Esophagus squamous epithelium (tissue), 5 donors: ENCODE measurements around the gene CAPN15. TPM values are rescaled to one million over a fixed set of nuclear protein-coding genes. Genes with fewer than 3 reads are reported as not detected.

Experiments used
- DNase-seq: peaks from one replicate; lab custom pipeline; 2025; lab: John Stamatoyannopoulos, UW
- H3K27ac ChIP-seq, 4 donors: fragments of 200-600 bp; sonication (generic); one replicate each; pipeline ENCODE4 v1.5.1; 2016 to 2019; ENCODE audit warnings: mild to moderate bottlenecking in 1 of 4
- H3K27me3 ChIP-seq, 4 donors: fragments of 200-600 bp; sonication (generic); 1 replicate in 3 of 4; 2 replicates in 1 of 4; pipeline versions ENCODE4 v1.5.1 to v1.6.0; 2017 to 2021; ENCODE audit warnings: antibody characterized with exemption in 1 of 4
- H3K36me3 ChIP-seq, 3 donors: fragments of 200-600 bp; sonication (generic); one replicate each; pipeline ENCODE4 v1.5.1; 2016 to 2019
- H3K4me1 ChIP-seq, 3 donors: fragments of 200-600 bp; sonication (generic); one replicate each; pipeline ENCODE4 v1.5.1; 2017 to 2019
- H3K4me3 ChIP-seq, 4 donors: fragments of 200-600 bp; sonication (generic); 1 replicate in 3 of 4; 2 replicates in 1 of 4; pipeline ENCODE4 v1.5.1; 2016 to 2019; ENCODE audit warnings: mild to moderate bottlenecking in 2 of 4, moderate library complexity in 1 of 4
- H3K9me3 ChIP-seq, 3 donors: fragments of 200-600 bp; sonication (generic); one replicate each; pipeline ENCODE4 v1.5.1; 2016 to 2019
- POLR2A ChIP-seq, 4 donors: fragments of 450-650 bp; IDR thresholded peaks; one replicate each; pipeline ENCODE4 v1.6.1; 2017; ENCODE audit warnings: antibody characterized with exemption in 4 of 4, mild to moderate bottlenecking in 4 of 4, moderate library complexity in 3 of 4
- WGBS, 2 donors: methylation state at CpG; one replicate each; pipeline ENCODE4 v1.1.5; 2018; 5-methylcytosine and 5-hydroxymethylcytosine counted together
- intact Hi-C: fragments of 100-400 bp; cut with DNase I; formaldehyde crosslinking; loops from one replicate; pipeline ENCODE4 v1.15.0; 2022
- total RNA-seq, 4 donors: library from RNA; depleted of rRNA; stranded (reverse); fragments of >200 nt; gene quantifications; one replicate each; pipeline ENCODE4 v1.1.0, GENCODE V29; 2016
- TF ChIP-seq, protein P1 (sequence below), 6 experiments: fragments of 450-650 bp in 4 of 6; fragments of 200-600 bp in 2 of 6; sonication (generic) in 2 of 6; IDR thresholded peaks; one replicate each; pipeline ENCODE4 v1.5.1; 2016 to 2019; ENCODE audit warnings: antibody characterized with exemption in 6 of 6, mild to moderate bottlenecking in 4 of 6, moderate library complexity in 4 of 6
- donor health status: DM: yes; HTN: yes; CAD: no.

CAPN15 gene
- total RNA-seq, 4 donors from 2014 or later: 29.4 to 69.6 (median 52.4) TPM

DNA sequence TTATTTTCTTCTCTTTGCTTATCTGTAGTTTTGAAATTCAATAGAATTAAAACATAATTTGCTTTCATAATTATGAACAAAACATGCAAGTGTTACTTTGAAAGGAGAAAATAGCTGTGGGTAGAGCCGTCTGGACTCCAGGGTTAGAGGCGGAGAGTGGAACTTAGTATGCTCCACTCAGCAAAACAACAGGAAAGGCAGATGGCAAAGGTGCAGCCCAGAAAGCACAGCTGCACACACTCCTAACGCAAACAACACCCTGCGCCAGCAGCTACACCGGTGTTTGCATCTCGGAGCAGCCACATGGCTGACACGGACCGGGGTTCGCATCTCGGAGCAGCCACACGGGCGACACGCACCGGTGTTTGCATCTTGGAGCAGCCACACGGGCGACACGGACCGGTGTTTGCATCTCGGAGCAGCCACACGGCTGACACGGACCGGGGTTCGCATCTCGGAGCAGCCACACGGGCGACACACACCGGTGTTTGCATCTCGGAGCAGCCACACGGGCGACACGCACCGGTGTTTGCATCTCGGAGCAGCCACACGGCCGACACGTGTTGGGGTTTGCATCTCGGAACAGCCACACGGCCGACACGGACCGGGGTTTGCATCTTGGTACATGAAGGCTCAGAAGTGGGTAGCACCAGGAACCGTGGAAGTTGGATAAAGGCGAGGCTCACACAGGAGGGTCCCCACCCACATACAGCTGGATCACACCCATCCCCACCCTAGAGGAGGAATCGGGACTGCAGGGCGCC is 12.2 kb upstream of the CAPN15 start:
- H3K36me3 ChIP-seq: peaks cover 0 to 54% (median 0%) of the 10 kb centered on the region in 3 donors
- no peak for DNase-seq
- TF ChIP-seq, protein P1, sequence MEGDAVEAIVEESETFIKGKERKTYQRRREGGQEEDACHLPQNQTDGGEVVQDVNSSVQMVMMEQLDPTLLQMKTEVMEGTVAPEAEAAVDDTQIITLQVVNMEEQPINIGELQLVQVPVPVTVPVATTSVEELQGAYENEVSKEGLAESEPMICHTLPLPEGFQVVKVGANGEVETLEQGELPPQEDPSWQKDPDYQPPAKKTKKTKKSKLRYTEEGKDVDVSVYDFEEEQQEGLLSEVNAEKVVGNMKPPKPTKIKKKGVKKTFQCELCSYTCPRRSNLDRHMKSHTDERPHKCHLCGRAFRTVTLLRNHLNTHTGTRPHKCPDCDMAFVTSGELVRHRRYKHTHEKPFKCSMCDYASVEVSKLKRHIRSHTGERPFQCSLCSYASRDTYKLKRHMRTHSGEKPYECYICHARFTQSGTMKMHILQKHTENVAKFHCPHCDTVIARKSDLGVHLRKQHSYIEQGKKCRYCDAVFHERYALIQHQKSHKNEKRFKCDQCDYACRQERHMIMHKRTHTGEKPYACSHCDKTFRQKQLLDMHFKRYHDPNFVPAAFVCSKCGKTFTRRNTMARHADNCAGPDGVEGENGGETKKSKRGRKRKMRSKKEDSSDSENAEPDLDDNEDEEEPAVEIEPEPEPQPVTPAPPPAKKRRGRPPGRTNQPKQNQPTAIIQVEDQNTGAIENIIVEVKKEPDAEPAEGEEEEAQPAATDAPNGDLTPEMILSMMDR (IDR thresholded peaks at IDR 0.05): no peak
- TF ChIP-seq POLR2A (IDR thresholded peaks at IDR 0.05): no peak
- intact Hi-C loops: no loop called here
- H3K27me3 ChIP-seq: no peaks in the 10 kb centered on the region
- no peaks in the 10 kb centered on the region for H3K4me1 ChIP-seq
- no peak overlapping the region for H3K4me3 ChIP-seq
- no peaks in the 10 kb centered on the region for H3K9me3 ChIP-seq
- WGBS, 2 donors: 92 to 95% methylated on average over 14 to 22 of the region's 45 CpGs
- H3K27ac ChIP-seq: no peak overlapping the region

DNA sequence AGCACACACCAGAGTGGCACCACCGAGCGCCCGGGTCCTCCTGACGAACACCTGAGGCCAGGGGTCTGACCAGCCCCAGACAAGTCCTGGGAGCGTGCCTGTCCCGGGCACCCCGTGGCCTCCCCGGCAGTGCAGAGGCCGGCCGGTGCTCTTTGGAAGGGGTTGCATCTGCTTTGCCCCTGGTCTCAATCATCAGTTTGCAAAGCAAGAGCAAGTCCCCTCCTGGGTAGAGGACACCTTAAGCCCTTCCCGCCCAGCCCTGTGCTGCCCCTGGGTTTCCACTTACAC is 11.6 kb upstream of the CAPN15 start:
- TF ChIP-seq, protein P1 (IDR thresholded peaks at IDR 0.05): no peak
- no peak for TF ChIP-seq POLR2A (IDR thresholded peaks at IDR 0.05)
- Histone ChIP-seq H3K36me3 (peaks cover 0 to 59% (median 0%) of the 10 kb centered on the region in 3 donors), H3K9me3 (no peaks in the 10 kb centered on the region), H3K4me3 (no peak overlapping the region), H3K27me3 (no peaks in the 10 kb centered on the region), H3K4me1 (no peaks in the 10 kb centered on the region), H3K27ac (no peak overlapping the region)
- DNase-seq: no peak
- intact Hi-C loops: no loop called here
- 60 to 100% methylated on average over 1 to 2 of the region's 11 CpGs for WGBS, 2 donors

DNA sequence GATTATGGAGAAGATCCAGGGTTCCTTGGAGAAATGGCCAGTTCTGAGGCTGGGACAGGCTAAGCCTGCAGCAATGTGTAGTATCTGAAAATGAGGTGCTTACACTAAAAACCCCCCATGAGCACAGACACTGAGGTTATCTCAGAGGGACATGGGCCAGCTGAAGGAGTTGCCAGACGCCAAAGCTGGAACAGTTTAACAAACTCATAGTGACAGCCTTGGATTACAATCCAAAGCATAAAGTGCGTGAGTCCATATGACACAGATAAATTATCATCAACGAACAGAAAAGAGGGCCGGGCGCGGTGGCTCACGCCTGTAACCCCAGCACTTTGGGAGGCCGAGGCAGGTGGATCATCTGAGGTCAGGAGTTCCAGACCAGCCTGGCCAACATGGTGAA is 11.2 kb upstream of the CAPN15 start:
- WGBS, 2 donors: 85 to 94% methylated on average over 8 of the region's 8 CpGs
- no peak for TF ChIP-seq POLR2A (IDR thresholded peaks at IDR 0.05)
- TF ChIP-seq, protein P1 (IDR thresholded peaks at IDR 0.05): no peak
- H3K36me3 ChIP-seq: peaks cover 0 to 63% (median 0%) of the 10 kb centered on the region in 3 donors
- no peak for DNase-seq
- H3K27me3 ChIP-seq: no peaks in the 10 kb centered on the region
- H3K4me1 ChIP-seq: peaks cover 0 to 3% (median 0%) of the 10 kb centered on the region in 3 donors
- H3K4me3 ChIP-seq: no peak overlapping the region
- H3K27ac ChIP-seq: no peak overlapping the region
- no peaks in the 10 kb centered on the region for H3K9me3 ChIP-seq
- intact Hi-C loops: no loop called here

DNA sequence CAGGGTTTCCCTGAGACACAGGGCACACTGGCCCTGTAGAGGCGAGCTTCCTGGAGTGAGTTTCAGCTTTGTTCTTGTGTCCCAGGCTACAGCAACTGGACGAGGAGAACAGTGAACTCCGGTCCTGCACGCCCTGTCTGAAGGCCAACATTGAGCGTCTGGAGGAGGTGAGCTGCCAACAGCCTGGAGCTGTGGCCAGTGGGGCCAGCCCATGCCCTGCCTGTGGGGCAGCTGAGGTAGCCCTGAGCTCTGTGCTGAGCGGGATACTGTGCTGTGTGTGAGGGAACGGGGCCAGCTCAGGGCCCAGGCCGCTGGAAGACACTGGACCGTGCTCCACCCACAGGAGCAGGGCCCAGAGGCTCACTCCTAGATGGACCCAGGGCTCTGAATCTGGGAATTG is 8.7 kb upstream of the CAPN15 start:
- intact Hi-C loops: no loop called here
- WGBS, 2 donors: 63% methylated on average over 1 of the region's 9 CpGs; no CpG with 5 or more reads in 1 of the 2 donors
- Histone ChIP-seq H3K36me3 (peaks cover 0 to 60% (median 0%) of the 10 kb centered on the region in 3 donors), H3K4me1 (peaks cover 3 to 17% (median 6%) of the 10 kb centered on the region in 3 donors), H3K4me3 (no peak overlapping the region), H3K27me3 (no peaks in the 10 kb centered on the region), H3K9me3 (no peaks in the 10 kb centered on the region), H3K27ac (no peak overlapping the region)
- TF ChIP-seq, protein P1 (IDR thresholded peaks at IDR 0.05): no peak
- TF ChIP-seq POLR2A (IDR thresholded peaks at IDR 0.05): no peak
- DNase-seq: no peak

DNA sequence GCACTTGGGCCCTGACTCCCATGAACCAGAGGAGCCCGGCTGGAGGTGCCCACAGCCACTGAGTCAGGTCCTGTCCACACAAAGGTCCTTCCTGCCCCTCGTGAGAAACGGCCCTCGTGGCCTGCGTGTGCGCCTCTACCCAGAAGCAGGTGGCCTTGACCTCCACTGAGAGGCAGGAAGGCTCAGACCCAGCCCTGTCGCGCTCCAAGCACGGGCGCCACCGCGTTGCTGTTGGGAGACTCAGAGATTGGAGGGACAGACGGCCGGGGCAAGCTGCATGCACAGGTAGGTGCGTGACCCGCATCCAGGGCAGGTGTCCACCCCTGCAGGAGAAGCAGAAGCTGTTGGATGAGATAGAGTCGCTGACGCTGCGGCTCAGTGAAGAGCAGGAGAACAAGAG is 8.1 kb upstream of the CAPN15 start:
- intact Hi-C loops: no loop called here
- 93% methylated on average over 10 of the region's 19 CpGs; no CpG with 5 or more reads in 1 of the 2 donors for WGBS, 2 donors
- DNase-seq: no peak
- Histone ChIP-seq H3K4me1 (peaks cover 3 to 23% (median 6%) of the 10 kb centered on the region in 3 donors), H3K27ac (no peak overlapping the region), H3K36me3 (peaks cover 0 to 56% (median 0%) of the 10 kb centered on the region in 3 donors), H3K9me3 (no peaks in the 10 kb centered on the region), H3K4me3 (no peak overlapping the region), H3K27me3 (no peaks in the 10 kb centered on the region)
- no peak for TF ChIP-seq POLR2A (IDR thresholded peaks at IDR 0.05)
- TF ChIP-seq, protein P1 (IDR thresholded peaks at IDR 0.05): no peak
